A549 (cell line): Measurements from ENCODE around the gene KRTAP5-2. TPM values are rescaled to one million over a fixed set of nuclear protein-coding genes. Genes with fewer than 3 reads are reported as not detected.
"Not testable (repeated sequence)": the region's sequence is repeated elsewhere in the genome, so short reads cannot be mapped to it uniquely, and the experiment has no call there.

ENCODE experiments used
- ATAC-seq, 2 experiments: fragments of 200-7000 bp in 1 of 2; fragments of >200 bp in 1 of 2; cut with Nextera tagmentation in 1 of 2; cut with Tn5 transposase in 1 of 2; 3 replicates each; pipeline versions ENCODE4 v1.8.0 to v1.9.1; 2018 to 2020; ENCODE audit warnings: mild to moderate bottlenecking in 1 of 2, moderate library complexity in 1 of 2
- CTCF ChIA-PET: fragments of 300-600 bp; sonication (Branson Sonifier 250); formaldehyde crosslinking; extraction: SDS; loops from one replicate; lab custom pipeline; 2021; ENCODE audit warnings: antibody characterized with exemption, inconsistent platforms; lab: Yijun Ruan, JAX
- POLR2A ChIA-PET: fragments of 350-600 bp; formaldehyde crosslinking; extraction: SDS; loops from one replicate; lab custom pipeline; 2021; ENCODE audit warnings: antibody characterized with exemption, inconsistent platforms; lab: Yijun Ruan, JAX
- DNase-seq, 2 experiments: peaks; one replicate each; pipeline versions ENCODE4 v3.0.0 to v3.0.0-alpha.2; 2011 to 2016; ENCODE audit warnings: low read depth in 1 of 2, low spot score in 1 of 2
- FAIRE-seq: peaks from 2 replicates; lab custom pipeline; 2011; peaks lifted over from hg19 to GRCh38; lab: Jason Lieb, UNC
- H3K27ac ChIP-seq, 2 experiments: fragments of >200 bp; sonication (Bioruptor Twin); formaldehyde crosslinking; 3 replicates each; pipeline ENCODE4 v1.5.1; 2016 to 2017
- H3K4me1 ChIP-seq: fragments of >200 bp; sonication (Bioruptor Twin); formaldehyde crosslinking; 3 replicates; pipeline ENCODE4 v1.6.1; 2016
- H3K4me2 ChIP-seq: fragments of >200 bp; sonication (Bioruptor Twin); formaldehyde crosslinking; 3 replicates; pipeline ENCODE4 v1.6.1; 2016
- H3K4me3 ChIP-seq: fragments of >200 bp; sonication (Bioruptor Twin); formaldehyde crosslinking; 3 replicates; pipeline ENCODE4 v1.5.1; 2016
- H3K9me3 ChIP-seq: fragments of >200 bp; sonication (Bioruptor Twin); formaldehyde crosslinking; 3 replicates; pipeline ENCODE4 v1.6.1; 2016
- CBX2 ChIP-seq: fragments of 200-600 bp; sonication (generic); IDR thresholded peaks from 2 replicates; pipeline ENCODE4 v1.6.1; 2016; ENCODE audit warnings: low read depth, mild to moderate bottlenecking, borderline replicate concordance
- CHD2 ChIP-seq: fragments of 150-350 bp; IDR thresholded peaks from 2 replicates; pipeline ENCODE4 v1.6.1; 2014; ENCODE audit warnings: low read length; ENCODE audit not compliant: partially characterized antibody
- CHD4 ChIP-seq: fragments of 200-600 bp; sonication (generic); IDR thresholded peaks from 2 replicates; pipeline ENCODE4 v1.6.1; 2016; ENCODE audit warnings: antibody characterized with exemption, mild to moderate bottlenecking, borderline replicate concordance
- EHF ChIP-seq: fragments of 250-450 bp; sonication (Bioruptor Pico); IDR thresholded peaks from 2 replicates; pipeline ENCODE4 v1.5.0; 2020; ENCODE audit warnings: mild to moderate bottlenecking
- FOSB ChIP-seq: fragments of 250-450 bp; sonication (Bioruptor Pico); IDR thresholded peaks from 2 replicates; pipeline ENCODE4 v1.5.0; 2020; ENCODE audit warnings: mild to moderate bottlenecking, moderate library complexity
- HOXA7 ChIP-seq: fragments of 250-450 bp; sonication (Bioruptor Pico); IDR thresholded peaks from 2 replicates; pipeline ENCODE4 v1.5.0; 2020; ENCODE audit warnings: mild to moderate bottlenecking, moderate library complexity
- HOXB13 ChIP-seq: fragments of 250-450 bp; sonication (Bioruptor Pico); IDR thresholded peaks from 2 replicates; pipeline ENCODE4 v1.5.0; 2020; ENCODE audit warnings: low read depth, mild to moderate bottlenecking, moderate library complexity
- JUN ChIP-seq, 2 experiments: fragments of >200 bp; sonication (Bioruptor Twin); formaldehyde crosslinking; IDR thresholded peaks; 2 replicates in 1 of 2; 3 replicates in 1 of 2; pipeline ENCODE4 v1.6.1; 2016 to 2017
- JUNB ChIP-seq: fragments of >200 bp; sonication (Bioruptor Twin); formaldehyde crosslinking; IDR thresholded peaks from 2 replicates; pipeline ENCODE4 v1.6.1; 2016
- KDM1A ChIP-seq: fragments of 200-600 bp; sonication (generic); IDR thresholded peaks from 2 replicates; pipeline ENCODE4 v1.6.1; 2016; ENCODE audit warnings: low read depth, mild to moderate bottlenecking
- KDM5A ChIP-seq: fragments of 200-600 bp; sonication (generic); IDR thresholded peaks from 2 replicates; pipeline ENCODE4 v1.6.1; 2016; ENCODE audit warnings: antibody characterized with exemption, mild to moderate bottlenecking
- MAZ ChIP-seq: fragments of 150-350 bp; IDR thresholded peaks from 2 replicates; pipeline ENCODE4 v1.6.1; 2014; ENCODE audit warnings: antibody characterized with exemption, low read depth, low read length, borderline replicate concordance
- NR3C1 ChIP-seq: fragments of >200 bp; sonication (Bioruptor Twin); formaldehyde crosslinking; IDR thresholded peaks from 3 replicates; pipeline ENCODE4 v1.6.1; 2017
- RAD21 ChIP-seq, 2 experiments: fragments of >200 bp in 1 of 2; sonication (Bioruptor Twin) in 1 of 2; formaldehyde crosslinking in 1 of 2; IDR thresholded peaks in 1 of 2; conservative IDR thresholded peaks in 1 of 2; 2 replicates in 1 of 2; 3 replicates in 1 of 2; pipeline ENCODE4 v1.6.1; 2012 to 2018; ENCODE audit warnings: inconsistent platforms in 1 of 2
- RARB ChIP-seq: fragments of 250-450 bp; sonication (Bioruptor Pico); IDR thresholded peaks from 2 replicates; pipeline ENCODE4 v1.8.0; 2021; ENCODE audit warnings: mild to moderate bottlenecking, moderate library complexity
- RCOR1 ChIP-seq: fragments of 150-350 bp; IDR thresholded peaks from 2 replicates; pipeline ENCODE4 v1.6.1; 2014; ENCODE audit warnings: antibody characterized with exemption, low read length, low read depth
- RFX5 ChIP-seq: fragments of 450-650 bp; IDR thresholded peaks from 2 replicates; pipeline ENCODE4 v1.7.1; 2014; ENCODE audit warnings: antibody characterized with exemption, mild to moderate bottlenecking, moderate library complexity
- RNF2 ChIP-seq: fragments of 200-600 bp; sonication (generic); IDR thresholded peaks from 2 replicates; pipeline ENCODE4 v1.6.1; 2016; ENCODE audit warnings: low read depth, mild to moderate bottlenecking, antibody characterized with exemption, moderate library complexity, borderline replicate concordance
- TP53 ChIP-seq: fragments of 250-450 bp; sonication (Bioruptor Pico); IDR thresholded peaks from 2 replicates; pipeline ENCODE4 v1.5.0; 2021; ENCODE audit warnings: mild to moderate bottlenecking, moderate library complexity
- ZC3H11A ChIP-seq: fragments of 450-650 bp; IDR thresholded peaks from 2 replicates; pipeline ENCODE4 v1.6.1; 2014; ENCODE audit warnings: antibody characterized with exemption, mild to moderate bottlenecking
- ZFP36 ChIP-seq: fragments of 450-650 bp; IDR thresholded peaks from 2 replicates; pipeline ENCODE4 v1.6.1; 2014; ENCODE audit warnings: borderline replicate concordance; ENCODE audit not compliant: partially characterized antibody
- WGBS: methylation state at CpG from one replicate; pipeline ENCODE4 v1.1.6; 2017; ENCODE audit errors: missing lambda C conversion rate; 5-methylcytosine and 5-hydroxymethylcytosine counted together
- polyA plus RNA-seq, 4 experiments: library from polyadenylated mRNA; depleted of rRNA in 3 of 4; stranded (reverse); fragments of >200 nt; fragmentation: RNase III in 1 of 4; extraction: RNeasy Plus Mini Kit Qiagen cat#74134 plus additional on column Dnase treatment in 1 of 4; gene quantifications; 2 replicates in 3 of 4; 3 replicates in 1 of 4; pipeline ENCODE4 v1.2.3, GENCODE V29; 2011 to 2017
- TF ChIP-seq, protein P1 (sequence below): IDR thresholded peaks from 2 replicates; pipeline ENCODE4 v1.6.1; 2012
- TF ChIP-seq, protein P2 (sequence below): fragments of 200-600 bp; sonication (generic); IDR thresholded peaks from 2 replicates; pipeline ENCODE4 v1.6.1; 2016; ENCODE audit warnings: antibody characterized with exemption, mild to moderate bottlenecking, moderate library complexity
- TF ChIP-seq, protein P3 (sequence below): fragments of >200 bp; sonication (Bioruptor Twin); formaldehyde crosslinking; IDR thresholded peaks from 3 replicates; pipeline ENCODE4 v1.5.1; 2016
- TF ChIP-seq, protein P4 (sequence below): fragments of >200 bp; sonication (Bioruptor Twin); formaldehyde crosslinking; IDR thresholded peaks from 2 replicates; pipeline ENCODE4 v1.6.1; 2016

The KRTAP5-2 gene
- polyA plus RNA-seq, 2 of the 4 experiments (the other 2 are of a cell fraction) = not detected

DNA sequence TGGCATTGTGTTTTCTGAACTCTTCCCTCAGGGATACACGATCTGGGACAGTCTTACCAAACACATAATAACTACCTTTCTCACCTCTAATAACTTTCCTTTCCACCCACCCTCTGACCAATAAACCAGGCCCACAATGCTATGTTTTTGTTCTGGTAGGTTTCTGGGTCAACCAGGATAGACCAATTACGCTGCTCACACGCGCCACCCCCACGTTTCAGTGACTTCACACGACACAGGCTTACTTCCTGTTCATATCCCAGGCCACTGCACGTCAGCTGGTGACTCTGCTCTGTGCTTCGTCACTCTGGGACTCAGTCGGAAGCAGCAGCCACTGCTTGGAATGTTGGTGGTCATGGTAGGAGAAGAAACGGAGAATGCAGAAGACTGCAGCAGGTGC lies 21.4 kb upstream of the KRTAP5-2 start:
- 54% methylated on average over 10 of the region's 10 CpGs for WGBS
- Histone ChIP-seq H3K27ac (no peak overlapping the region), H3K9me3 (no peaks in the 10 kb centered on the region), H3K4me3 (no peak overlapping the region), H3K4me2 (no peak overlapping the region), H3K4me1 (no peaks in the 10 kb centered on the region)
- no peak for FAIRE-seq
- DNase-seq = no peak
- POLR2A ChIA-PET = no interaction called here
- CTCF ChIA-PET = interaction anchor here (1.4 to 1.8 kb wide), 3 partner anchors 15 to 532 kb away, joined by 3 to 8 read pairs (median 6); no protein-coding TSS in a partner anchor
- no peak for TF ChIP-seq RAD21 (conservative IDR thresholded peaks at IDR 0.05 in 1 of 2, IDR thresholded peaks at IDR 0.05 in 1 of 2)
- no peak for TF ChIP-seq MAZ
- TF ChIP-seq, protein P1, sequence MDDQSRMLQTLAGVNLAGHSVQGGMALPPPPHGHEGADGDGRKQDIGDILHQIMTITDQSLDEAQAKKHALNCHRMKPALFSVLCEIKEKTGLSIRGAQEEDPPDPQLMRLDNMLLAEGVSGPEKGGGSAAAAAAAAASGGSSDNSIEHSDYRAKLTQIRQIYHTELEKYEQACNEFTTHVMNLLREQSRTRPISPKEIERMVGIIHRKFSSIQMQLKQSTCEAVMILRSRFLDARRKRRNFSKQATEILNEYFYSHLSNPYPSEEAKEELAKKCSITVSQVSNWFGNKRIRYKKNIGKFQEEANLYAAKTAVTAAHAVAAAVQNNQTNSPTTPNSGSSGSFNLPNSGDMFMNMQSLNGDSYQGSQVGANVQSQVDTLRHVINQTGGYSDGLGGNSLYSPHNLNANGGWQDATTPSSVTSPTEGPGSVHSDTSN = no peak
- TF ChIP-seq JUNB = no peak
- TF ChIP-seq NR3C1 = no peak
- no peak for TF ChIP-seq RFX5
- TF ChIP-seq KDM5A = no peak
- no peak for TF ChIP-seq RARB (CRISPR knock-in tag)
- TF ChIP-seq CHD2 = no peak
- no peak for TF ChIP-seq CHD4
- no peak for ATAC-seq

DNA sequence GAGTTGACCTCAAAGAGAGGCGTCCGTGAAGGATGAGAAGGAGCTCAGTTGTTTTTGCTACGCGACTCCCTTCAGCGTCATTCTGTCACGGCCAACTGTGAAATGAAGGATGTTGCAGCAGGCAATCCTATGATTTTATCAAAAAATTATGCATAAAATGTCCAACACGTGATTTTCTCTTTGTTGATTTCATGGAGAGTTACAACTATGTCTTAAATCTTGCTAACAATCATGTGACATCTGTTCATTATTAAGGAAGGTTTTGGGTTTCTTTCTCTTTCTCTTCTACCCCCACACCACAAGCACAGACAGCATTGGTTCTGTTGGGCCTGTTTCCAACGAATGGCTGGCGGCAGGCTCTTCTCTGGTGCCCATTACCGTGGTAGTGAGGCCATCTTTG lies 20.1 kb upstream of the KRTAP5-2 start:
- WGBS = 57% methylated on average over 10 of the region's 10 CpGs
- CTCF ChIA-PET = interaction anchor here (1.0 to 3.4 kb wide), 8 partner anchors 10 to 76 kb away, joined by 3 to 18 read pairs (median 5); partner anchors contain the start of gene KRTAP5-5
- FAIRE-seq (no peak), ATAC-seq (no peak), DNase-seq (no peak)
- Histone ChIP-seq H3K27ac (no peak overlapping the region), H3K9me3 (no peaks in the 10 kb centered on the region)
- TF ChIP-seq HOXA7 (CRISPR knock-in tag) = no peak
- TF ChIP-seq ZC3H11A = no peak
- no peak for TF ChIP-seq EHF (CRISPR knock-in tag)
- TF ChIP-seq FOSB (CRISPR knock-in tag) = no peak
- no peak for TF ChIP-seq ZFP36
- TF ChIP-seq KDM1A = no peak
- TF ChIP-seq TP53 (CRISPR knock-in tag) = no peak
- TF ChIP-seq JUN (IDR thresholded peaks at IDR 0.05) = no peak
- no peak for TF ChIP-seq CBX2
- TF ChIP-seq RCOR1 = no peak
- TF ChIP-seq RNF2 = no peak
- TF ChIP-seq, all 56 proteins: peak for 0
- POLR2A ChIA-PET = no interaction called here
- H3K4me3 ChIP-seq = no peak overlapping the region
- H3K4me1 ChIP-seq = no peaks in the 10 kb centered on the region
- no peak overlapping the region for H3K4me2 ChIP-seq

DNA sequence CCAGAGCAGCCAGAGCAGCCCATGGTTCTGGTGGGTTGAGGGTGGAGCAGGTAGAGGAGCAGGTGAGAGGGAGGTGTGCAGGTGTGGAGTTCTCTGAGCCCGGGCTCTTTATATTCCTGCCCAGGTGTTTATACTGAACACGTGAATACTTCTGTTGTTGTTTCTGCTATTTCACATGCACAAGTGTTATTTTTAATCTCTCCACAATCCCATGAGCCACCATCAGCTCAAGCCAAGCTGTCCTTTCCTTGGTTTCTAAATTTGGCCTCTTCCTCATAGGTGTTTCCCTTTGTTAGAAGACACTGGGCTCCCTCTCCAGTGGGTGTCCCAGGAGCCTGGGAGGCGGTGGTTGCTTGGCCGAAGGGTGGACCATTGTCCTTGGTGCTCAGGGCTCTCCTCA lies 10.3 kb upstream of the KRTAP5-2 start, which contains the start of gene KRTAP5-3:
KRTAP5-3 (minus strand) TSS at position 101 of the 400 bp plus-strand sequence; CDS start at position 23, 78 bp downstream.
- no peak within 1 kb of the TSS for H3K4me2 ChIP-seq
- ATAC-seq (no peak), DNase-seq (no peak), FAIRE-seq (no peak)
- CTCF ChIA-PET = interaction anchor here (1.0 to 1.7 kb wide), 5 partner anchors 13 to 86 kb away, joined by 3 to 6 read pairs (median 5); no protein-coding TSS in a partner anchor
- POLR2A ChIA-PET = no interaction called here
- WGBS = 41% methylated on average over 4 of the region's 4 CpGs
- H3K9me3 ChIP-seq = no peaks in the 10 kb centered on the region
- no peaks in the 10 kb centered on the region for H3K4me1 ChIP-seq
- H3K27ac ChIP-seq = no peak within 1 kb of the TSS
- H3K4me3 ChIP-seq = no peak within 1 kb of the TSS
- no peak for TF ChIP-seq HOXB13 (CRISPR knock-in tag)
- TF ChIP-seq FOSB (CRISPR knock-in tag) = no peak
- TF ChIP-seq, protein P2, sequence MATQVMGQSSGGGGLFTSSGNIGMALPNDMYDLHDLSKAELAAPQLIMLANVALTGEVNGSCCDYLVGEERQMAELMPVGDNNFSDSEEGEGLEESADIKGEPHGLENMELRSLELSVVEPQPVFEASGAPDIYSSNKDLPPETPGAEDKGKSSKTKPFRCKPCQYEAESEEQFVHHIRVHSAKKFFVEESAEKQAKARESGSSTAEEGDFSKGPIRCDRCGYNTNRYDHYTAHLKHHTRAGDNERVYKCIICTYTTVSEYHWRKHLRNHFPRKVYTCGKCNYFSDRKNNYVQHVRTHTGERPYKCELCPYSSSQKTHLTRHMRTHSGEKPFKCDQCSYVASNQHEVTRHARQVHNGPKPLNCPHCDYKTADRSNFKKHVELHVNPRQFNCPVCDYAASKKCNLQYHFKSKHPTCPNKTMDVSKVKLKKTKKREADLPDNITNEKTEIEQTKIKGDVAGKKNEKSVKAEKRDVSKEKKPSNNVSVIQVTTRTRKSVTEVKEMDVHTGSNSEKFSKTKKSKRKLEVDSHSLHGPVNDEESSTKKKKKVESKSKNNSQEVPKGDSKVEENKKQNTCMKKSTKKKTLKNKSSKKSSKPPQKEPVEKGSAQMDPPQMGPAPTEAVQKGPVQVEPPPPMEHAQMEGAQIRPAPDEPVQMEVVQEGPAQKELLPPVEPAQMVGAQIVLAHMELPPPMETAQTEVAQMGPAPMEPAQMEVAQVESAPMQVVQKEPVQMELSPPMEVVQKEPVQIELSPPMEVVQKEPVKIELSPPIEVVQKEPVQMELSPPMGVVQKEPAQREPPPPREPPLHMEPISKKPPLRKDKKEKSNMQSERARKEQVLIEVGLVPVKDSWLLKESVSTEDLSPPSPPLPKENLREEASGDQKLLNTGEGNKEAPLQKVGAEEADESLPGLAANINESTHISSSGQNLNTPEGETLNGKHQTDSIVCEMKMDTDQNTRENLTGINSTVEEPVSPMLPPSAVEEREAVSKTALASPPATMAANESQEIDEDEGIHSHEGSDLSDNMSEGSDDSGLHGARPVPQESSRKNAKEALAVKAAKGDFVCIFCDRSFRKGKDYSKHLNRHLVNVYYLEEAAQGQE = no peak
- TF ChIP-seq, protein P3, sequence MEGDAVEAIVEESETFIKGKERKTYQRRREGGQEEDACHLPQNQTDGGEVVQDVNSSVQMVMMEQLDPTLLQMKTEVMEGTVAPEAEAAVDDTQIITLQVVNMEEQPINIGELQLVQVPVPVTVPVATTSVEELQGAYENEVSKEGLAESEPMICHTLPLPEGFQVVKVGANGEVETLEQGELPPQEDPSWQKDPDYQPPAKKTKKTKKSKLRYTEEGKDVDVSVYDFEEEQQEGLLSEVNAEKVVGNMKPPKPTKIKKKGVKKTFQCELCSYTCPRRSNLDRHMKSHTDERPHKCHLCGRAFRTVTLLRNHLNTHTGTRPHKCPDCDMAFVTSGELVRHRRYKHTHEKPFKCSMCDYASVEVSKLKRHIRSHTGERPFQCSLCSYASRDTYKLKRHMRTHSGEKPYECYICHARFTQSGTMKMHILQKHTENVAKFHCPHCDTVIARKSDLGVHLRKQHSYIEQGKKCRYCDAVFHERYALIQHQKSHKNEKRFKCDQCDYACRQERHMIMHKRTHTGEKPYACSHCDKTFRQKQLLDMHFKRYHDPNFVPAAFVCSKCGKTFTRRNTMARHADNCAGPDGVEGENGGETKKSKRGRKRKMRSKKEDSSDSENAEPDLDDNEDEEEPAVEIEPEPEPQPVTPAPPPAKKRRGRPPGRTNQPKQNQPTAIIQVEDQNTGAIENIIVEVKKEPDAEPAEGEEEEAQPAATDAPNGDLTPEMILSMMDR = no peak
- TF ChIP-seq, protein P4, sequence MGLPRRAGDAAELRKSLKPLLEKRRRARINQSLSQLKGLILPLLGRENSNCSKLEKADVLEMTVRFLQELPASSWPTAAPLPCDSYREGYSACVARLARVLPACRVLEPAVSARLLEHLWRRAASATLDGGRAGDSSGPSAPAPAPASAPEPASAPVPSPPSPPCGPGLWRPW = no peak

DNA sequence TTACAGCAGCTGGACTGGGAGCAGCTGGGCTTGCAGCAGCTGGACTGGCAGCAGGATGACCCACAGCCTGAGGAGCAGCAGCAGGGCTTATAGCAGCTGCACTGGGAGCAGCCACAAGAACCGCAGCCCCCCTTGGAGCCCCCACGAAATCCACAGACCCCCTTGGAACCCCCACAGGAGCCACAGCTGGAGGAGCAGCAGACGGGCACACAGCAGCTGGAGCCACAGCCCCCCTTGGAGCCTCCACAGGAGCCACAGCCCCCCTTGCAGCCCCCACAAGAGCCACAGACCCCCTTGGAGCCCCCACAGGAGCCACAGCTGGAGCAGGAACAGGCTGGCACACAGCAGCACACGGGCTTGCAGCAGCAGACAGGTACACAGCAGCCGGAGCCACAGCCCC lies 9.8 kb upstream of the KRTAP5-2 start:
- POLR2A ChIA-PET, FAIRE-seq, H3K4me3 ChIP-seq, ATAC-seq, H3K4me1 ChIP-seq, DNase-seq, H3K27ac ChIP-seq, H3K4me2 ChIP-seq, H3K9me3 ChIP-seq: not testable (repeated sequence)
- CTCF ChIA-PET = interaction anchor here (1.7 kb wide), 1 partner anchor 61 kb away, joined by 5 read pairs; no protein-coding TSS in a partner anchor
- no CpG with 5 or more reads among the region's 5 CpGs for WGBS
